H1 (cell line): Measurements from ENCODE around the gene ZNF576. TPM values are rescaled to one million over a fixed set of nuclear protein-coding genes. Genes with fewer than 3 reads are reported as not detected.

Source experiments
- CHD7 ChIP-seq: fragments of 300-600 bp; sonication (generic); IDR thresholded peaks from 2 replicates; pipeline ENCODE4 v1.7.1; 2012; ENCODE audit warnings: low read length, moderate library complexity, mild to moderate bottlenecking, inconsistent platforms; ENCODE audit not compliant: insufficient replicate concordance
- EZH2 ChIP-seq: fragments of 200-600 bp; sonication (generic); IDR thresholded peaks from 2 replicates; pipeline ENCODE4 v1.7.1; 2012; ENCODE audit warnings: low read depth, mild to moderate bottlenecking, moderate library complexity, low read length, inconsistent platforms; ENCODE audit not compliant: severe bottlenecking
- FOSL1 ChIP-seq: IDR thresholded peaks from 2 replicates; pipeline ENCODE4 v1.6.1; 2011; ENCODE audit warnings: mild to moderate bottlenecking, low read depth, low read length, moderate library complexity; ENCODE audit not compliant: insufficient read depth
- JUN ChIP-seq: IDR thresholded peaks from 2 replicates; pipeline ENCODE4 v1.6.1; 2011; ENCODE audit warnings: low read depth, mild to moderate bottlenecking, improper control_type of control experiment, low read length
- KDM1A ChIP-seq: fragments of 200-600, 300-600 bp; sonication (generic); IDR thresholded peaks from 2 replicates; pipeline ENCODE4 v1.7.1; 2016; ENCODE audit warnings: mild to moderate bottlenecking, low read length, borderline replicate concordance
- MAFK ChIP-seq: IDR thresholded peaks from 2 replicates; pipeline ENCODE4 v1.6.1; 2012; ENCODE audit warnings: low read depth, mild to moderate bottlenecking, improper control_type of control experiment, low read length
- NRF1 ChIP-seq: IDR thresholded peaks from 2 replicates; pipeline ENCODE4 v1.6.1; 2011; ENCODE audit warnings: mild to moderate bottlenecking, low read depth, low read length, improper control_type of control experiment
- SP2 ChIP-seq: IDR thresholded peaks from 2 replicates; pipeline ENCODE4 v1.6.1; 2012; ENCODE audit warnings: mild to moderate bottlenecking, low read length, inconsistent platforms
- TCF12 ChIP-seq: IDR thresholded peaks from 2 replicates; pipeline ENCODE4 v1.6.1; 2011; ENCODE audit warnings: low read depth, mild to moderate bottlenecking, low read length
- polyA plus RNA-seq, 7 experiments: library from polyadenylated mRNA; depleted of rRNA in 3 of 7; stranded (reverse) in 5 of 7; unstranded in 2 of 7; fragments of >200 nt in 5 of 7; fragments of 200-250 nt in 2 of 7; gene quantifications; 1 replicate in 5 of 7; 2 replicates in 1 of 7; 4 replicates in 1 of 7; pipeline versions ENCODE4 v1.2.1 to v1.2.3, GENCODE V29; 2011 to 2013; ENCODE audit warnings: missing spikeins in 2 of 7, mixed read lengths in 2 of 7
- total RNA-seq: library from RNA; stranded (reverse); fragmentation: NEBNext Ultra II Directional; extraction: Animal tissue kit (Norgen Biotek cat#: 25700); gene quantifications from 2 replicates; pipeline ENCODE4 v1.2.1, GENCODE V29; 2021

The ZNF576 gene
- total and polyA plus RNA-seq, 2 of the 8 experiments (the other 6 are each of a cell fraction or from before 2014, with no cell fraction given): 13.6 to 32.4 TPM

- TF ChIP-seq CHD7: no peak
- TF ChIP-seq FOSL1: no peak
- no peak for TF ChIP-seq NRF1
- no peak for TF ChIP-seq JUN
- no peak for TF ChIP-seq KDM1A
- no peak for TF ChIP-seq EZH2
- TF ChIP-seq MAFK: no peak
- no peak for TF ChIP-seq TCF12
- no peak for TF ChIP-seq SP2
Measured at GRCh38 chr19:43572171-43572588, 24.2 kb upstream of the ZNF576 start (continued).
